ENCODE results near the gene BDKRB2.
"Not testable (repeated sequence)": the region's sequence is repeated elsewhere in the genome, so short reads cannot be mapped to it uniquely, and the experiment has no call there.

BDKRB2 gene

GRCh38 chr14:96224480-96225096 lies 19.9 kb downstream of the BDKRB2 start:
- no peak for DNase-seq (ENCODE audit: low read depth)

- no peak for DNase-seq (ENCODE audit: low read depth)
Observed at GRCh38 chr14:96225213-96225612, 20.6 kb downstream of the BDKRB2 start.

GRCh38 chr14:96225745-96226151 lies 21.1 kb downstream of the BDKRB2 start:
- no peak for DNase-seq (ENCODE audit: low read depth)

GRCh38 chr14:96227428-96227827 lies 22.8 kb downstream of the BDKRB2 start:
- DNase-seq (ENCODE audit: low read depth): no peak

GRCh38 chr14:96229315-96229714 lies 24.7 kb downstream of the BDKRB2 start:
- no peak for DNase-seq (ENCODE audit: low read depth)

- no peak for DNase-seq (ENCODE audit: low read depth)
Observed at GRCh38 chr14:96231056-96231455, 26.4 kb downstream of the BDKRB2 start.

- no peak for DNase-seq (ENCODE audit: low read depth)
Observed at GRCh38 chr14:96231526-96232130, 27.0 kb downstream of the BDKRB2 start.

GRCh38 chr14:96232506-96232905 lies 27.9 kb downstream of the BDKRB2 start:
- no peak for DNase-seq (ENCODE audit: low read depth)

GRCh38 chr14:96233661-96234060 lies 29.0 kb downstream of the BDKRB2 start:
- no peak for DNase-seq (ENCODE audit: low read depth)

GRCh38 chr14:96235426-96235825 lies 30.8 kb downstream of the BDKRB2 start:
- DNase-seq (ENCODE audit: low read depth): no peak

GRCh38 chr14:96237641-96238040 lies 33.0 kb downstream of the BDKRB2 start:
- DNase-seq (ENCODE audit: low read depth): no peak

GRCh38 chr14:96238676-96239265 lies 34.1 kb downstream of the BDKRB2 start:
- DNase-seq (ENCODE audit: low read depth): no peak

- DNase-seq (ENCODE audit: low read depth): no peak
Observed at GRCh38 chr14:96239711-96240141, 35.1 kb downstream of the BDKRB2 start.

GRCh38 chr14:96240641-96241040 lies 36.0 kb downstream of the BDKRB2 start:
- DNase-seq (ENCODE audit: low read depth): no peak

- no peak for DNase-seq (ENCODE audit: low read depth)
Observed at GRCh38 chr14:96242126-96242525, 37.5 kb downstream of the BDKRB2 start.

- DNase-seq (ENCODE audit: low read depth): no peak
Observed at GRCh38 chr14:96243785-96244184, 39.1 kb downstream of the BDKRB2 start.

- DNase-seq (ENCODE audit: low read depth): not testable (repeated sequence)
Observed at GRCh38 chr14:96245074-96245473, 40.4 kb downstream of the BDKRB2 start.

GRCh38 chr14:96245710-96246538 lies 41.3 kb downstream of the BDKRB2 start:
- no peak for DNase-seq (ENCODE audit: low read depth)

- DNase-seq (ENCODE audit: low read depth): peak; percentile 91
Observed at GRCh38 chr14:96246539-96246847, 41.9 kb downstream of the BDKRB2 start.

GRCh38 chr14:96247031-96247430 lies 42.4 kb downstream of the BDKRB2 start:
- DNase-seq (ENCODE audit: low read depth): no peak

- no peak for DNase-seq (ENCODE audit: low read depth)
Observed at GRCh38 chr14:96249029-96249428, 44.4 kb downstream of the BDKRB2 start.

GRCh38 chr14:96250485-96250884 lies 45.8 kb downstream of the BDKRB2 start:
- DNase-seq (ENCODE audit: low read depth): no peak

- no peak for DNase-seq (ENCODE audit: low read depth)
Observed at GRCh38 chr14:96251656-96252155, 47.1 kb downstream of the BDKRB2 start.
